ENCODE measurements around the gene PSORS1C2. TPM values are rescaled to one million over a fixed set of nuclear protein-coding genes. Genes with fewer than 3 reads are reported as not detected.

PSORS1C2 gene
- total and polyA plus RNA-seq, 2 donors (not counting 1 experiment from before 2014, with no cell fraction given) = not detected

DNA sequence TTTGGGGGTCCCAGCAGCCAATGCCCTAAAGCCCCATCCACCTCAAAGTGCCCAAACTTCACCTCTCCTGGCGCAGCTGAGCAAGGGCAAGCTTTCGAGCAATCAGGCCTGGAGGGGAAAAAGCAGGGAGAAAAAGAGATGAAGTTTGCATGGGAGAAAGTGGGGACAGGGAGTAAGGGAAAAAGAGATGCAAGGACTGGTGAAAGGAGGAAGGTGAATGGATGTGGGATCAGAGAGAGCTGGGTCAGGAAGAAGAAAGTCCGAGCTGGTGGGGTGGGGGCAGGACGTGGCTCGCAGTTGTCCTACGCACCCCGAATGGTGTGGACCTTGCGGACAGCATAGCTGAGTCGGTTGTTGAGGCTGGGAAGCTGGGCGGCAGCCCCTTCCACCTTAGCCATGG is 6.5 kb upstream of the PSORS1C2 start:
- H3K9ac ChIP-seq (ENCODE audit: insufficient read depth, low read length) = no peak overlapping the region
- DNase-seq (ENCODE audit: low read depth in 2 of 2) = no peak
- H3K27me3 ChIP-seq (ENCODE audit: control insufficient read depth, insufficient read depth, low read length) = no peaks in the 10 kb centered on the region
- H3K27ac ChIP-seq (ENCODE audit: insufficient read depth, low read length) = no peak overlapping the region
- H3K4me1 ChIP-seq (ENCODE audit: control insufficient read depth, extremely low read depth, insufficient read depth, low read length) = no peaks in the 10 kb centered on the region
- H4K20me1 ChIP-seq (ENCODE audit: control insufficient read depth, extremely low read depth, insufficient read depth, low read length) = no peaks in the 10 kb centered on the region
- no peaks in the 10 kb centered on the region for H3K79me2 ChIP-seq (ENCODE audit: control insufficient read depth, insufficient read depth, low read length)
- H3K9me3 ChIP-seq (ENCODE audit: control insufficient read depth, insufficient read depth, low read depth, low read length) = no peaks in the 10 kb centered on the region
- no peak overlapping the region for H3K4me3 ChIP-seq (replicated peaks in 1 of 4; ENCODE audit: control extremely low read depth in 1 of 4, insufficient read depth in 1 of 4, low read depth in 3 of 4, low read length in 4 of 4)
- H3K4me2 ChIP-seq (ENCODE audit: extremely low read depth, insufficient read depth, low read length) = no peak overlapping the region
- H3K36me3 ChIP-seq (ENCODE audit: control insufficient read depth, insufficient read depth, low read length) = peaks cover 4% of the 10 kb centered on the region
- H2AFZ ChIP-seq (ENCODE audit: low read length) = no peak overlapping the region
- TF ChIP-seq, protein P1, sequence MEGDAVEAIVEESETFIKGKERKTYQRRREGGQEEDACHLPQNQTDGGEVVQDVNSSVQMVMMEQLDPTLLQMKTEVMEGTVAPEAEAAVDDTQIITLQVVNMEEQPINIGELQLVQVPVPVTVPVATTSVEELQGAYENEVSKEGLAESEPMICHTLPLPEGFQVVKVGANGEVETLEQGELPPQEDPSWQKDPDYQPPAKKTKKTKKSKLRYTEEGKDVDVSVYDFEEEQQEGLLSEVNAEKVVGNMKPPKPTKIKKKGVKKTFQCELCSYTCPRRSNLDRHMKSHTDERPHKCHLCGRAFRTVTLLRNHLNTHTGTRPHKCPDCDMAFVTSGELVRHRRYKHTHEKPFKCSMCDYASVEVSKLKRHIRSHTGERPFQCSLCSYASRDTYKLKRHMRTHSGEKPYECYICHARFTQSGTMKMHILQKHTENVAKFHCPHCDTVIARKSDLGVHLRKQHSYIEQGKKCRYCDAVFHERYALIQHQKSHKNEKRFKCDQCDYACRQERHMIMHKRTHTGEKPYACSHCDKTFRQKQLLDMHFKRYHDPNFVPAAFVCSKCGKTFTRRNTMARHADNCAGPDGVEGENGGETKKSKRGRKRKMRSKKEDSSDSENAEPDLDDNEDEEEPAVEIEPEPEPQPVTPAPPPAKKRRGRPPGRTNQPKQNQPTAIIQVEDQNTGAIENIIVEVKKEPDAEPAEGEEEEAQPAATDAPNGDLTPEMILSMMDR (conservative IDR thresholded peaks at IDR 0.05 in 1 of 2, IDR thresholded peaks at IDR 0.05 in 1 of 2; ENCODE audit: low read depth in 1 of 2, low read length in 2 of 2) = no peak
- TF ChIP-seq EZH2 (IDR thresholded peaks at IDR 0.05; ENCODE audit: low read length, missing control alignments) = no peak

DNA sequence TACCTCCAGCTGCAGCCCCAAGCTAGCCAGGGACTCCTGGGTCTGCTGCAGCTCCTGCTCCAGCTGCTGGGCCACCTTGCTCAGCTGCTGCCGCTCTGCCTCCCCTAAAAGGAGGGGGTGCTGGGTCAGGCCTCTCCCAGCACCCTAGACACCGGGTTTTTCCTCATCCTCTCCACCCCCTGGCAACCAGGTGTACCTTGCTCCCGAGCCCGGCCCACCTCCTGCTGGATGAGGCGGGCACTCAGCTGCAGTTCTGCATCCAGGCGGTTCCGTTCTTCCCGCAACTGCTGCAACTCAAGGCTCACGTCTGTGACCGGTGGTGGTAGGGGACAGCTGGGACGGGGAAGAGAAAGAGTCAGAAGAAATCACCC is 6.1 kb upstream of the PSORS1C2 start:
- no peak overlapping the region for H3K27ac ChIP-seq (ENCODE audit: insufficient read depth, low read length)
- no peak for DNase-seq (ENCODE audit: low read depth in 2 of 2)
- no peaks in the 10 kb centered on the region for H4K20me1 ChIP-seq (ENCODE audit: control insufficient read depth, extremely low read depth, insufficient read depth, low read length)
- no peak overlapping the region for H3K4me3 ChIP-seq (replicated peaks in 1 of 4; ENCODE audit: control extremely low read depth in 1 of 4, insufficient read depth in 1 of 4, low read depth in 3 of 4, low read length in 4 of 4)
- no peaks in the 10 kb centered on the region for H3K27me3 ChIP-seq (ENCODE audit: control insufficient read depth, insufficient read depth, low read length)
- no peak for TF ChIP-seq EZH2 (IDR thresholded peaks at IDR 0.05; ENCODE audit: low read length, missing control alignments)
- TF ChIP-seq, protein P1 (conservative IDR thresholded peaks at IDR 0.05 in 1 of 2, IDR thresholded peaks at IDR 0.05 in 1 of 2; ENCODE audit: low read depth in 1 of 2, low read length in 2 of 2) = no peak
- H3K9ac ChIP-seq (ENCODE audit: insufficient read depth, low read length) = no peak overlapping the region
- H3K9me3 ChIP-seq (ENCODE audit: control insufficient read depth, insufficient read depth, low read depth, low read length) = no peaks in the 10 kb centered on the region
- no peak overlapping the region for H3K4me2 ChIP-seq (ENCODE audit: extremely low read depth, insufficient read depth, low read length)
- H3K4me1 ChIP-seq (ENCODE audit: control insufficient read depth, extremely low read depth, insufficient read depth, low read length) = no peaks in the 10 kb centered on the region
- no peaks in the 10 kb centered on the region for H3K79me2 ChIP-seq (ENCODE audit: control insufficient read depth, insufficient read depth, low read length)
- H3K36me3 ChIP-seq (ENCODE audit: control insufficient read depth, insufficient read depth, low read length) = peaks cover 3% of the 10 kb centered on the region
- H2AFZ ChIP-seq (ENCODE audit: low read length) = no peak overlapping the region

DNA sequence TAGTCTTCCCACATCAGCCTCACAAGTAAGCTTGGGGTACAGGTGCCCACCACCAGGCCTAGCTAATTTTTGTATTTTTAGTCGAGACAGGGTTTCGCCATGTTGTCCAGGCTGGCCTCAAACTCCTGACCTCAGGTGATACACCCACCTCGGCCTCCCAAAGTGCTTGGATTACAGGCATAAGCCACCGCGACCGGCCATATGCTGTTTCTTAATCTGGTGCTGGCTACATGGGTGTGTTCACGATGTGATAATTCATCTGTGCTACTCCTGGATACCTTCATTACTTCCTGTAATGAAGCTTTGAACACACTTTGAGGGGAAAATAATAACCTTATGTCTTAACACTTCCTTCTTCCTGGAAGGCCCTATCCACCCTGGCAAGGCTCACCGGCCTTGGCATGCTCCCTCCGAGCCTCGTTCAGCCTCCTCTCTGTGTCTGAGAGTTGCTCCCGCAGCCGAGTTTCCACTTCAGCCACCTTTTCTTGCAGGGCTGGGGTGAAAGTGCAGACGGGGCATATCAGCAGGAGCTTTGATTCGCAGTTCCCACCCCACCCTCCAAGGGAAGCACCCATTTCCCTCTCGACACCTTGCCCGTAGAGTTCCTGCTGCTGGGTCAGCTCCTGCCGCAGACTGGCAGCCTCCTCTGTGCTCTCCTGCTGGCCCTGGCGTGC is 5.6 kb upstream of the PSORS1C2 start:
- H3K27ac ChIP-seq (ENCODE audit: insufficient read depth, low read length) = no peak overlapping the region
- H3K36me3 ChIP-seq (ENCODE audit: control insufficient read depth, insufficient read depth, low read length) = peaks cover 3% of the 10 kb centered on the region
- no peak overlapping the region for H3K4me3 ChIP-seq (replicated peaks in 1 of 4; ENCODE audit: control extremely low read depth in 1 of 4, insufficient read depth in 1 of 4, low read depth in 3 of 4, low read length in 4 of 4)
- TF ChIP-seq, protein P1 (conservative IDR thresholded peaks at IDR 0.05 in 1 of 2, IDR thresholded peaks at IDR 0.05 in 1 of 2; ENCODE audit: low read depth in 1 of 2, low read length in 2 of 2) = no peak
- H3K79me2 ChIP-seq (ENCODE audit: control insufficient read depth, insufficient read depth, low read length) = no peaks in the 10 kb centered on the region
- no peak overlapping the region for H3K4me2 ChIP-seq (ENCODE audit: extremely low read depth, insufficient read depth, low read length)
- H3K4me1 ChIP-seq (ENCODE audit: control insufficient read depth, extremely low read depth, insufficient read depth, low read length) = no peaks in the 10 kb centered on the region
- H2AFZ ChIP-seq (ENCODE audit: low read length) = no peak overlapping the region
- no peak overlapping the region for H3K9ac ChIP-seq (ENCODE audit: insufficient read depth, low read length)
- H3K27me3 ChIP-seq (ENCODE audit: control insufficient read depth, insufficient read depth, low read length) = no peaks in the 10 kb centered on the region
- no peak for DNase-seq (ENCODE audit: low read depth in 2 of 2)
- no peaks in the 10 kb centered on the region for H4K20me1 ChIP-seq (ENCODE audit: control insufficient read depth, extremely low read depth, insufficient read depth, low read length)
- no peaks in the 10 kb centered on the region for H3K9me3 ChIP-seq (ENCODE audit: control insufficient read depth, insufficient read depth, low read depth, low read length)

All from fibroblast of lung (primary cell).